ENCODE data around the gene MMP28. TPM values are rescaled to one million over a fixed set of nuclear protein-coding genes. Genes with fewer than 3 reads are reported as not detected.

Gene MMP28, protein sequence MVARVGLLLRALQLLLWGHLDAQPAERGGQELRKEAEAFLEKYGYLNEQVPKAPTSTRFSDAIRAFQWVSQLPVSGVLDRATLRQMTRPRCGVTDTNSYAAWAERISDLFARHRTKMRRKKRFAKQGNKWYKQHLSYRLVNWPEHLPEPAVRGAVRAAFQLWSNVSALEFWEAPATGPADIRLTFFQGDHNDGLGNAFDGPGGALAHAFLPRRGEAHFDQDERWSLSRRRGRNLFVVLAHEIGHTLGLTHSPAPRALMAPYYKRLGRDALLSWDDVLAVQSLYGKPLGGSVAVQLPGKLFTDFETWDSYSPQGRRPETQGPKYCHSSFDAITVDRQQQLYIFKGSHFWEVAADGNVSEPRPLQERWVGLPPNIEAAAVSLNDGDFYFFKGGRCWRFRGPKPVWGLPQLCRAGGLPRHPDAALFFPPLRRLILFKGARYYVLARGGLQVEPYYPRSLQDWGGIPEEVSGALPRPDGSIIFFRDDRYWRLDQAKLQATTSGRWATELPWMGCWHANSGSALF
- total RNA-seq = 0.49 and 1.3 TPM in 2 replicates

DNA sequence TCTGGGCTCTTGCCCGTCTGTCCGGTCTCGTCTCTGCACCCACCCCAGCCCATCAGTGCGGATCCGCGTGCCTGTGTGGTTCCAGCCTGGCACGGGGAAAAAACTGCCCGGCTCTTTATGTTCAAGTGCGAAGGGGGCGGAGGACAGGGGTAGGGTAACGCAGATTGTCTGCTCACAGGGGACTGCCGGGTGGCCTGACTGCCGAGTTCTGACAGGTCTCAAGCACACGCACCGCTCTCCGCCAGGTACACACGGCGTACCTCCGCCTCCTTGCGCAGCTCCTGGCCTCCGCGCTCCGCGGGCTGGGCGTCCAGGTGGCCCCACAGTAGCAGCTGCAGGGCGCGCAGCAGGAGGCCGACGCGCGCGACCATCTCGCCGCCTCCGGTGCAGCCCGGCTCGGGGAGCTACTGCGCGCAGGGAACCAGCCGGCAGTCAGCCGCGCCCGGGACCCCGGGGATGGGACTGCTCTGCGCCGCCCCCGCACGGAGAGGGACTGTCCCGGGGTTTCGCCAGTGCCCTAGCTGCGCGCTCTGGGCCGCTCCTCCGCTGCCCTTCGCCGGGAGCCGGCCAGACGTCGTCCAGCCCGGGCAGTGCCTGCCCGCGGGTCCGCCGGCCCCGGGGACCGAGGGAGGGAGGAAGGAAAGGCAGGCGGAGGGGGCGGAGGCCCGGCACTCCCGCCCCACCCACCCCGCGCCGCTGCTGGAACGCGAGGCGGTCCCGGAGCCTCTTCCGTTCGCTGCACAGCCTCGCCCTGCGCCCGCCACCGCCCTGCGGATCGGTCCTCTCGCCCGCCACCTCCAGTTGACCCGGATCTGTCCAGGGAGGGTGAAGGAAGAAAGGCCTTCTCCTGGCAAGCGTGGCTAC is at the start of gene MMP28:
MMP28 (minus strand) TSS at position 635 of the 864 bp plus-strand sequence; CDS start at position 371, 264 bp downstream.

DNA sequence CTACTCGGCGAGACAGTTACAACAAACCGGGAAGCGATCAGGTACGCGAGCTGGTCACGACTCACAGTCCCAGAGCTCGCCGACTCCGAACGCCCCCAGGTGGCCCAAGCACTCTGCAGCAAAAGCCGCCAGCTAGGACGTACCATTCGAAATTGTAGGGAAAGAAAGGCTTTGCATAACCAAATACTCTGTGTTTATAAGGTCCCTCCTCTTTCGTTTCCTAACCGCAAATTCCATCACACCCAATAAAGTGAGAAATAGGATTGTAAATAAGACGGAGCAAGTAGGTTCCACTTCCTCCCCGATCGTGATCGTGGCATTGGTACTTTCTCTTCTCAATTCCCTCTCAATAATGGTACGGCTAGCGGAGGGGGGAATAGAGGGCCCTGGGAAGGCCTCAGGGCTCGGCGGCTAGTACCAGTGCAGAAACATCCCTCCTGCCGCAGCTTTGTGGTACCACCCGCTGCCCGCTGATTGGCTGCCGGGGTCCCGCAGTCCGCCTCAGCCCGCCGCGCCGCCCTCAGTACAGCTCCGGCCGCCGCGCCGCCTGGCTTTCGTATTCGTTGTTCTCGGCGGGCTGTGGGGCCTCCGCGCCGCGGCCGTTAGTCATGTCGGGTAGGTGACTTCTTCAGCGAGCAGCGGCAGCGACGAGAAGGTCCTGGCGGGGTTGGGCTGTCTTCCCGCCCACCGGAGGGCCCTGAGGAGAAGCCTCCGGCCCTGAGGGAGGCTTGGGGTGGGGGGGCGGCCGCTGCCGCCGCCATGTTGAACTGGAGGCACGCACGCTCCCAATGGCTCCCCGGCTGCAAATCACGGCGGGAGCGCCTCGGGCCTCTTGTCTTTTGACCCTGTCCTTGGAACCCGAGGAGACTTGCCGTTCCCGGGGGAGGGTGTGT is 13.8 kb upstream of the MMP28 start, which contains the start of gene TAF15:
TAF15 (plus strand) TSS at position 523 of the 893 bp plus-strand sequence; CDS start at position 609, 86 bp downstream.

DNA sequence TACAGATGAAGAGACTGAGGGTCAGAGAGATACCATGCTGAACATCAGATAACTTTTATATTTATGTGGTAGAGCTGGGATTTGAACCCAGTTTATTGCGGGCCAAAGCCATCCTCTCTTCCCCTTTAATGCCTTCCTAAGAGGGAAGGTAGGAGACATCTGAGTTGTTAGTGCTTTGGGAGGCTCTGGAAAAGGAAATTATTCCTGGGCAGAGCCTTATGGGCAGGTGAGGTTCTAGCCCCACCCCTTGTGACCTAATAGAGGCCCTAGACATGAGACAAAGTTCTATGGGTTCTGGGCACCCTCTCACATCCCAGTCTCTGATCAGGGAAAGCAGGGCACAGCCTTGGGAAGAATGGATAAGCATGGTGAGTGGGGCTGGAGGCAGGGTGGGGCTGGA is 34.9 kb downstream of the MMP28 start, which contains the start of gene C17orf50:
C17orf50 (plus strand) TSS at position 301 of the 400 bp plus-strand sequence; CDS start at position 356, 55 bp downstream.

DNA sequence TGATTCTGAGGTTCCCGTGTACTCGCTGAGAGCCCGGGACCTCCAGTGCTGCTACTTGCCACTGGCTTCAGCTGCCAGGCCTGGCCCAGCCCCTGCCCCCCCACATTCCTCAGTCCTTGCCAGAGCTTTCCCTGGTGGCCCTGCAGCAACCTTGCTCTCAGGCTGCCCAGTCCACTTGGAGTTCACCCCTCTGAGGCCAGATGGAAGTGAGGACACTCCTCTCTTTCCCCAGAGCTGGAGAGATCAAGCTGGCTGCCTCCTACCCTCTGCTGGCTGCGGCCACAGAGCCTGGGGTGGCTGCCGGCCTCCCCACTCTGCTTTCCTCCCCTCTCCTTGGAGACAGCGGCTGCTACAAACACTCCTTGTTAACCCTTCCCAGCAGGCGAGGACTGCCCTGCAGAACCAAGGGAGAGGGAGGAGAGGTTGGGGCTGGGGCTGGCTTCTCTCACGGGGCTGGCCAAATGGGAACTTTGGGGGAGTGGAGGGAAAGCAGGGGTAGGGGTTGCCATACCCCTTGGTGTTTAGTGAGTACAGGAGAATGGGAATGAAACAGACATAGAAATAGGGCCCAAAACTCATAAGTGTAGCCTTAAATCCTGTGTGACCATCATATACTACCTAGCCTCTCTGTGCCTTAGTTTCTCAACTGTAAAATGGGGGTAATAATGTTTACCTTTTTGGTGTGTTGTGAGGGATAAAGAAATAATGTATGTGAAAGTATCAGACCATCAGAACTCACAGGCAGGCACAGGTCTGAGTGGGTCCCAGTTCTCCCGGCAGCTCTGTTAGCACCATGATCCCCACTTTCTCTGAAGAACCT is 42.3 kb downstream of the MMP28 start, which contains the start of gene GAS2L2:
GAS2L2 (minus strand) TSS at position 295 of the 820 bp plus-strand sequence. CDS start 389 bp downstream, outside the sequence.

DNA sequence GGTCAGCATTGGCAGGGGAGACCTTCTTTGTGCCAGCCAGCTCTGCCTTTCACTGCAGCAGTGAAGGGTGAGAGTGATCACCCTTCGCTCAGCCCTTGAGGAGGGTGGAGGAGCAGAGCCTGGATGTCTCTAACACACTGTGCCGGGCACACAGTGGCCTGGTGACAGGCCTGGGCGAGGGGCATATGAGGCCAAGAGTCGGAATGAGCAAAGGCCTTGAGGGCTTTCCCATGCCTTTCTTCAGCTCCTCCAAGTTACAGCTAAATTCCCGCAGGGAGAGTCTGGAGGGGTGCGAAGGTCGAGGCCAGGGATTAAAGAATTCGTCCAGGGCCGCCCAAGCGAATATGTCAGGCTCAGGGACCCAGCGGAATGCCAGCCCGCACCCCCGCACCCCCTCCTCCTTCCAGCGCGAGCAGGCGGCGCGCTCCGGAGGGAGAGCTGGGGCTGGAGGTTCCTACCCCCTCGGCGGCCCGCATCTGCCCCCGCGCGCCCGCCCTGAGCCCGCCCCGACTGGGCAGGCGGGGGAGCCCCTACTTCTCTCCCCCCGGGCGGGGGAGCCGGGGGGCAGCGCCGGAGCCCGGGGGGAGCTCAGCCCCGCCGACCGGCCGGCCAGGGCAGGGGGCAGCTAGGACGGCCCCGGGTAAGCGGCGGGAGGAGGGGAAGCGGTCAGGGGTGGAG is 64.1 kb downstream of the MMP28 start, which contains the start of gene RASL10B:
RASL10B (plus strand) TSS at position 401 of the 678 bp plus-strand sequence. CDS start 3,546 bp downstream, outside the sequence.

Other genes starting within 250 kb of the MMP28 start
- gene SLFN14, start 234.8 kb downstream of the MMP28 start, total RNA-seq = not detected in 2 replicates
- 3.1 and 3.4 TPM in 2 replicates for gene PEX12, start 217.1 kb downstream of the MMP28 start, total RNA-seq
- gene AP2B1, start 208.3 kb downstream of the MMP28 start, total RNA-seq = 126 and 137 TPM in 2 replicates
- 2.8 and 9.0 TPM in 2 replicates for gene RASL10B, start 64.0 kb downstream of the MMP28 start, total RNA-seq
- not detected in 2 replicates for gene GAS2L2, start 42.4 kb downstream of the MMP28 start, total RNA-seq
- not detected in 2 replicates for gene C17orf50, start 34.8 kb downstream of the MMP28 start, total RNA-seq
- 31.1 and 51.2 TPM in 2 replicates for gene TAF15, start 13.8 kb upstream of the MMP28 start, total RNA-seq
- gene HEATR9, start 73.2 kb upstream of the MMP28 start, total RNA-seq = not detected in 2 replicates
- gene CCL5, start 84.7 kb upstream of the MMP28 start, total RNA-seq = not detected in 2 replicates
- 0.25 and 1.3 TPM in 2 replicates for gene RDM1, start 135.1 kb upstream of the MMP28 start, total RNA-seq
- gene LYZL6, start 148.1 kb upstream of the MMP28 start, total RNA-seq = not detected in 2 replicates
- not detected in 2 replicates for gene CCL16, start 185.9 kb upstream of the MMP28 start, total RNA-seq
- not detected in 2 replicates for gene CCL14, start 191.1 kb upstream of the MMP28 start, total RNA-seq
- not detected in 2 replicates for gene CCL15, start 205.9 kb upstream of the MMP28 start, total RNA-seq
- not detected in 2 replicates for gene CCL23, start 222.3 kb upstream of the MMP28 start, total RNA-seq